Endothelial cell of umbilical vein (primary cell): ENCODE results near the gene MTA1.

ENCODE experiments used
- MYC ChIP-seq: IDR thresholded peaks from one replicate; pipeline ENCODE4 v1.6.1; 2011; ENCODE audit warnings: mild to moderate bottlenecking, low read depth, low read length
- POLR2A ChIP-seq: IDR thresholded peaks from 2 replicates; pipeline ENCODE4 v1.6.1; 2012; ENCODE audit warnings: low read depth, mild to moderate bottlenecking, control low read depth, low read length
- TF ChIP-seq, protein P1 (sequence below): IDR thresholded peaks from 2 replicates; pipeline ENCODE4 v1.6.1; 2011; ENCODE audit not compliant: insufficient read depth, insufficient read length
- TF ChIP-seq, protein P2 (sequence below), 2 donors: IDR thresholded peaks; 1 replicate in 1 of 2; 2 replicates in 1 of 2; pipeline ENCODE4 v1.5.1; 2011; ENCODE audit warnings: low read length in 2 of 2, mild to moderate bottlenecking in 2 of 2, moderate library complexity in 2 of 2, control low read depth in 1 of 2, inconsistent platforms in 1 of 2, low read depth in 1 of 2; ENCODE audit not compliant: insufficient read depth in 1 of 2; ENCODE audit errors: extremely low read depth in 1 of 2

DNA sequence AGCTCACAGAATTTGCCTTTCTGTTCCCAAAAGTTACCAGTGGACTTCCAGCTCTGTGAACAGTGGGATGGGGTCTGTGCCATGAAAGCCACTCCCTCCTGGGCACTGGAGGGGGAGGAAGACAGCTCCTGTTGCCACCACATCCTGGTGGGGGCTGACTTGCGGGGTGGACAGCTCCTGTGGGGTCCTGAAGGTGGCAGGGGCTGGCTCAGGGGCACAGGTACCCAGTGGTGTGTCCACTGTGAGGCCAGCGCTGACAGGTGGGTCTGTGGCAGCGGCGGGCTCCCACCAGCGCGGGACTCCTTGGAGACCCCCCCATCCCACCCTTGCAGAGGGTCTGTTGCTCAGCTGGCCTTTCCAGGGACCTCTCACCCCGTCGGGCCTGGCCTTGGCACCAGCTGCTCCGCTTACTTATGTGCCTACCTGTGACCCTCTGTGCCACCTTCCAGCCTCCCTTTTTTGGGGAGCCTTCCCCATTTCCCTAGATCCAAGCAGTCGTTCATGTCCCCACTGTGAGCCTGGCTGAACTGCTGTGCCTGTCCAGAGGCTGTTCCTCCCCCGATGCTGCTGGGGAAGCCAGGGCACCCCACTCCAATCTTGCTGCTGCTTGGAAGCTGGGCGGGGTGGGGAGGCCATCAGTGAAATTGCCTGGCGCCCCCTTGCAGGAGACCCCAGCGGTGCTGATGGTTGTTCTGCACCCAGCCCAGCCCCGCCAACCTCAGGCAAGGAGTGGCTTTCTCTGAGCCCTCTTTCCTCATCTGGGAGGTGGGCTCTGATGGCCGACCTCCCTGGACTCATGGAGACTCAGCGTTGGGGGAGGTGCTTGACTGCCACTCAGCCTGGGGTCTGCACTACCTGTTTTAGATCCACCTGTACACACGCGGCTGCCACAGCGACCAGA lies 73.6 kb downstream of the MTA1 start:
- no peak for TF ChIP-seq POLR2A
- TF ChIP-seq, protein P1, sequence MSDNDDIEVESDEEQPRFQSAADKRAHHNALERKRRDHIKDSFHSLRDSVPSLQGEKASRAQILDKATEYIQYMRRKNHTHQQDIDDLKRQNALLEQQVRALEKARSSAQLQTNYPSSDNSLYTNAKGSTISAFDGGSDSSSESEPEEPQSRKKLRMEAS, result no peak
- TF ChIP-seq, protein P2, sequence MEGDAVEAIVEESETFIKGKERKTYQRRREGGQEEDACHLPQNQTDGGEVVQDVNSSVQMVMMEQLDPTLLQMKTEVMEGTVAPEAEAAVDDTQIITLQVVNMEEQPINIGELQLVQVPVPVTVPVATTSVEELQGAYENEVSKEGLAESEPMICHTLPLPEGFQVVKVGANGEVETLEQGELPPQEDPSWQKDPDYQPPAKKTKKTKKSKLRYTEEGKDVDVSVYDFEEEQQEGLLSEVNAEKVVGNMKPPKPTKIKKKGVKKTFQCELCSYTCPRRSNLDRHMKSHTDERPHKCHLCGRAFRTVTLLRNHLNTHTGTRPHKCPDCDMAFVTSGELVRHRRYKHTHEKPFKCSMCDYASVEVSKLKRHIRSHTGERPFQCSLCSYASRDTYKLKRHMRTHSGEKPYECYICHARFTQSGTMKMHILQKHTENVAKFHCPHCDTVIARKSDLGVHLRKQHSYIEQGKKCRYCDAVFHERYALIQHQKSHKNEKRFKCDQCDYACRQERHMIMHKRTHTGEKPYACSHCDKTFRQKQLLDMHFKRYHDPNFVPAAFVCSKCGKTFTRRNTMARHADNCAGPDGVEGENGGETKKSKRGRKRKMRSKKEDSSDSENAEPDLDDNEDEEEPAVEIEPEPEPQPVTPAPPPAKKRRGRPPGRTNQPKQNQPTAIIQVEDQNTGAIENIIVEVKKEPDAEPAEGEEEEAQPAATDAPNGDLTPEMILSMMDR (IDR thresholded peaks at IDR 0.05; ENCODE audit: extremely low read depth in 1 of 2, insufficient read depth in 1 of 2, low read depth in 1 of 2, low read length in 2 of 2), result no peak
- TF ChIP-seq MYC, result no peak
